Right atrium auricular region (tissue), 2 donors: ENCODE data around the gene FOXA1. TPM values are rescaled to one million over a fixed set of nuclear protein-coding genes. Genes with fewer than 3 reads are reported as not detected.

Source experiments
- DNase-seq: peaks from one replicate; pipeline ENCODE4 v3.0.0-alpha.2; 2019; ENCODE audit warnings: low spot score
- H3K27ac ChIP-seq, 2 donors: fragments of 200-600 bp; sonication (generic); 1 replicate in 1 of 2; 2 replicates in 1 of 2; pipeline ENCODE4 v1.5.1; 2016 to 2019
- H3K27me3 ChIP-seq, 2 donors: fragments of 200-600 bp; sonication (generic); one replicate each; pipeline versions ENCODE4 v1.5.1 to v1.6.0; 2017 to 2019
- H3K36me3 ChIP-seq: fragments of 200-600 bp; sonication (generic); one replicate; pipeline ENCODE4 v1.5.1; 2016
- H3K4me1 ChIP-seq, 2 donors: fragments of 200-600 bp; sonication (generic); one replicate each; pipeline versions ENCODE4 v1.5.1 to v1.6.0; 2017 to 2019
- H3K4me3 ChIP-seq, 2 donors: fragments of 200-600 bp; sonication (generic); 1 replicate in 1 of 2; 2 replicates in 1 of 2; pipeline ENCODE4 v1.5.1; 2017 to 2019; ENCODE audit warnings: mild to moderate bottlenecking in 1 of 2, moderate library complexity in 1 of 2
- H3K9me3 ChIP-seq, 2 donors: fragments of 200-600 bp; sonication (generic); one replicate each; pipeline ENCODE4 v1.5.1; 2019
- total RNA-seq, 2 donors: library from RNA; depleted of rRNA; stranded (reverse); fragments of >200 nt; gene quantifications; one replicate each; pipeline ENCODE4 v1.1.0, GENCODE V29; 2016
- TF ChIP-seq, protein P1 (sequence below), 2 donors: fragments of 200-600 bp; sonication (generic); IDR thresholded peaks; one replicate each; pipeline ENCODE4 v1.5.1; 2019; ENCODE audit warnings: antibody characterized with exemption in 2 of 2

The FOXA1 gene
- total RNA-seq, 2 donors from 2014 or later = not detected

DNA sequence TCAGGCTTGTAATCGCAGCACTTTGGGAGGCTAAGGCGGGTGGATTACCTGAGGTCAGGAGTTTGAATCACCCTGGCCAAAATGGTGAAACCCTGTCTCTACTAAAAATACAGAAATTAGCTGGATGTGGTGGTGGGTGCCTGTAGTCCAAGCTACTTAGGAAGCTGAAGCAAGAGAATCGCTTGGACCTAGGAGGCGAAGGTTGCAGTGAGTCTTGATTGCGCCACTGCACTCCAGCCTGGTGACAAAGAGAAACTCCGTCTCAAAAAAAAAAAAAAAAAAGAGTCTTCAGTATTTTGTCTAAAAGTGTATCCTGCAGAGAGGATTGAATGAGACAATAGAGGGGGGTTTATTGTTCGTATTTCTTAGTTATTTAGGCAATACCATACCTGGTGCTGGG lies 25.3 kb downstream of the FOXA1 start:
- Histone ChIP-seq H3K4me1 (no peaks in the 10 kb centered on the region), H3K27ac (no peak overlapping the region), H3K27me3 (no peaks in the 10 kb centered on the region), H3K4me3 (no peak overlapping the region), H3K9me3 (no peaks in the 10 kb centered on the region), H3K36me3 (no peaks in the 10 kb centered on the region)
- DNase-seq = no peak
- TF ChIP-seq, protein P1, sequence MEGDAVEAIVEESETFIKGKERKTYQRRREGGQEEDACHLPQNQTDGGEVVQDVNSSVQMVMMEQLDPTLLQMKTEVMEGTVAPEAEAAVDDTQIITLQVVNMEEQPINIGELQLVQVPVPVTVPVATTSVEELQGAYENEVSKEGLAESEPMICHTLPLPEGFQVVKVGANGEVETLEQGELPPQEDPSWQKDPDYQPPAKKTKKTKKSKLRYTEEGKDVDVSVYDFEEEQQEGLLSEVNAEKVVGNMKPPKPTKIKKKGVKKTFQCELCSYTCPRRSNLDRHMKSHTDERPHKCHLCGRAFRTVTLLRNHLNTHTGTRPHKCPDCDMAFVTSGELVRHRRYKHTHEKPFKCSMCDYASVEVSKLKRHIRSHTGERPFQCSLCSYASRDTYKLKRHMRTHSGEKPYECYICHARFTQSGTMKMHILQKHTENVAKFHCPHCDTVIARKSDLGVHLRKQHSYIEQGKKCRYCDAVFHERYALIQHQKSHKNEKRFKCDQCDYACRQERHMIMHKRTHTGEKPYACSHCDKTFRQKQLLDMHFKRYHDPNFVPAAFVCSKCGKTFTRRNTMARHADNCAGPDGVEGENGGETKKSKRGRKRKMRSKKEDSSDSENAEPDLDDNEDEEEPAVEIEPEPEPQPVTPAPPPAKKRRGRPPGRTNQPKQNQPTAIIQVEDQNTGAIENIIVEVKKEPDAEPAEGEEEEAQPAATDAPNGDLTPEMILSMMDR (IDR thresholded peaks at IDR 0.05) = no peak

DNA sequence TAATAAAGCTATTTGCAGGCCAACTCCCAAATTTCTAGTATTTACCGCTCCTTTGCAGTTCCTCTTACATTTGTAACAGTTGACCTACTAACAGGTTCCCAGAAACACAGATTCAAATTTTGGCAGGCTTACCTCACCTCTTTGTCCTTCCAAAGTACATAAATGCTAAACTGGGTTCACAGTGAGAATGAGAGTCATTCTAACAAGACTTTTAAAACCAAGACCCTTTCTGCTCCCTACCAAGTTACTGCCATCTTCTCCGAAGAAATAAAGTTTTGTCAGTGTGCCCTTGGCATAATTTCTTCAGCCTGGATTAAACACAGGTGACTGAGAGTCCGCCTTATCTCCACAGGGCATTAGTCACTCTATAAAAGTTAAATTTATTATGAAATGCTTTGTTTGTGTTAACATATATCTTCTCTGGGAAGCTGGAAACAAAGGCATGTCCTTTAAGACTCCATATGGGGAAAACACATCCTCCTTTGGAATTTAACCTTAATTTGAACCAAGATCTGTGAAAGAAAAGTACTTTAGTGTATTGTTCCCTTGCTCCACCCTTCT lies 28.2 kb downstream of the FOXA1 start:
- Histone ChIP-seq H3K27ac (no peak overlapping the region), H3K4me3 (no peak overlapping the region), H3K27me3 (no peaks in the 10 kb centered on the region), H3K4me1 (no peaks in the 10 kb centered on the region), H3K9me3 (no peaks in the 10 kb centered on the region), H3K36me3 (no peaks in the 10 kb centered on the region)
- no peak for DNase-seq
- TF ChIP-seq, protein P1 (IDR thresholded peaks at IDR 0.05) = no peak

DNA sequence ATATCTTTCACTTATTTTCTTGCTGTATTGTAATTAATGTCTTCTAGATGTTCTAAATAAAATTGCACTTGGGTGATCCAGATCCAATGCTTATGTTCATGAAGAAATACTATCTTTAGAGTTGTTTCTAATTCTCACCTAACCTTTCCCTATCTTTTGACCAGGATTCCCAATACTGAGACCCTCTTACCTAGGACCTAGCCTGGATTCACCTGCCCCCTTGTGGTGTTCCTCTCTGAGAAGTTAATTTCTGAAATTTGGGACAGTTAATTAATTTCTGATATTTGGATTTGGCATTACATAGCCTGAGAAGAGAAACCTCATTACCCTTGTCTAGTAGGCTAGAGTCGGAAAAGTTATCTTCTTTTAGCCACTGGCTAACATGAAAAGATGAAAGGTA lies 29.5 kb downstream of the FOXA1 start:
- DNase-seq = no peak
- no peaks in the 10 kb centered on the region for H3K27me3 ChIP-seq
- H3K4me1 ChIP-seq = no peaks in the 10 kb centered on the region
- H3K27ac ChIP-seq = no peak overlapping the region
- H3K9me3 ChIP-seq = no peaks in the 10 kb centered on the region
- no peak overlapping the region for H3K4me3 ChIP-seq
- H3K36me3 ChIP-seq = no peaks in the 10 kb centered on the region
- TF ChIP-seq, protein P1 (IDR thresholded peaks at IDR 0.05) = no peak

DNA sequence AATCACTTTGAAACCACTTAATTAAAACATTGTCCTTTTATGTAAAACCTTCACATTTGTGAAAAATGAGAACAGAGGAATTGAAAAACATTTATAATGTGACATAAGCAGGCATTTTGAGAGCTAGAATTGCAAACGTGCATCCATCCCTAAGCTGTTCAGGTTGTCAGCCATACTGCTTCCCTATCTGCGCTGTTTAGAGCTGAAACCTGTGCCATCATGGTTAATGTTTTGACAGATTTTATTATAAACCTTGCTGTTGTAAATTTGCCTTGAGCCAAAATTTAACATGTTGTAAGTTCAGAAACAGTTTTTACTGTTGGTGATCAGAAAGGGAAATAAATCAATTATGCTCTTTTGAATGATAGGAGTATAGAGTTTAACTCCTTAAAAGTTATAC lies 31.9 kb downstream of the FOXA1 start:
- Histone ChIP-seq H3K36me3 (no peaks in the 10 kb centered on the region), H3K27me3 (no peaks in the 10 kb centered on the region), H3K4me3 (no peak overlapping the region), H3K4me1 (no peaks in the 10 kb centered on the region), H3K9me3 (no peaks in the 10 kb centered on the region), H3K27ac (no peak overlapping the region)
- DNase-seq = no peak
- TF ChIP-seq, protein P1 (IDR thresholded peaks at IDR 0.05) = no peak

DNA sequence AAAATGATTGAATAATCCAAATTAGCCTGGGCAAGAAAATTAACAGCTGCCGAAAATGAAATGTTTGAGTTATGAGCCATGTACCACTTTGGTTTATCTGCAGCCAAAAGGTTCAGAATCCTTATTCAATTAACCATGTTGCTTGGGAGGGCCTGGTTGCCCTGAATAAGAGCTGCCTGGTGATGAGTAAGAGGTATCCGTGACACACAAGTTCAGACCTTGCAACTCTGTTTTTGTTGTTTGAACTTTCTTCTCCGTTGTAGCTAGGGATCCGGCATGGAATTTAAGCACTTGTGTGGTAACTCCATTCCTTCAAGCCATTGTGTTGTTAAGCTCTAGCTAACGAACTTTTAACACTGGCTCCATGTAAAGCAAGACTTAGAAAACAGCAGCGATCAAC lies 35.7 kb downstream of the FOXA1 start:
- DNase-seq = no peak

More for the DNA sequence above, 35.7 kb downstream of the FOXA1 start:
- no peak overlapping the region for H3K27ac ChIP-seq
- no peaks in the 10 kb centered on the region for H3K36me3 ChIP-seq
- H3K4me3 ChIP-seq = no peak overlapping the region
- H3K9me3 ChIP-seq = no peaks in the 10 kb centered on the region
- no peaks in the 10 kb centered on the region for H3K4me1 ChIP-seq
- TF ChIP-seq, protein P1 (IDR thresholded peaks at IDR 0.05) = no peak
- no peaks in the 10 kb centered on the region for H3K27me3 ChIP-seq
